GM12878 (cell line): ENCODE measurements around the gene LIG3. TPM values are rescaled to one million over a fixed set of nuclear protein-coding genes. Genes with fewer than 3 reads are reported as not detected.

Source experiments
- BMI1 ChIP-seq: fragments of 450-650 bp; IDR thresholded peaks from 2 replicates; pipeline ENCODE4 v1.6.1; 2016; ENCODE audit warnings: mild to moderate bottlenecking, moderate library complexity, borderline replicate concordance
- CBX5 ChIP-seq: sonication (generic); IDR thresholded peaks from 2 replicates; pipeline ENCODE4 v1.6.1; 2016; ENCODE audit warnings: low read depth, moderate library complexity, mild to moderate bottlenecking, inconsistent platforms
- CREB1 ChIP-seq: IDR thresholded peaks from 2 replicates; pipeline ENCODE4 v1.6.1; 2012; ENCODE audit warnings: low read depth, mild to moderate bottlenecking, inconsistent platforms
- IRF4 ChIP-seq: IDR thresholded peaks from 2 replicates; pipeline ENCODE4 v1.6.1; 2011; ENCODE audit warnings: low read depth, low read length
- MLLT1 ChIP-seq: fragments of 450-650 bp; IDR thresholded peaks from 2 replicates; pipeline ENCODE4 v1.6.1; 2016; ENCODE audit warnings: mild to moderate bottlenecking
- NR2C1 ChIP-seq: fragments of 450-650 bp; IDR thresholded peaks from 2 replicates; pipeline ENCODE4 v1.6.1; 2017; ENCODE audit warnings: antibody characterized with exemption, mild to moderate bottlenecking, moderate library complexity
- POLR2AphosphoS5 ChIP-seq: IDR thresholded peaks from 2 replicates; pipeline ENCODE4 v1.6.1; 2011; ENCODE audit warnings: mild to moderate bottlenecking, low read length, inconsistent platforms
- RB1 ChIP-seq: fragments of 450-650 bp; formaldehyde crosslinking; IDR thresholded peaks from 2 replicates; pipeline ENCODE4 v1.6.1; 2017; ENCODE audit warnings: mild to moderate bottlenecking, borderline replicate concordance
- STAT1 ChIP-seq: fragments of 450-650 bp; conservative IDR thresholded peaks from 2 replicates; pipeline ENCODE4 v1.6.1; 2014; ENCODE audit warnings: antibody characterized with exemption, mild to moderate bottlenecking
- polyA plus RNA-seq, 11 experiments: library from polyadenylated mRNA; depleted of rRNA in 4 of 11; unstranded in 6 of 11; stranded (reverse) in 5 of 11; fragments of >200 nt; fragmentation: Nextera tagmentation in 4 of 11; fragmentation: Illumina TruSeq in 1 of 11; extraction: Ambion mirVana in 4 of 11; extraction: Trizol in 1 of 11; gene quantifications; 1 replicate in 1 of 11; 2 replicates in 10 of 11; pipeline versions ENCODE4 v1.2.1 to v1.2.3, GENCODE V29; 2011 to 2016; ENCODE audit warnings: inconsistent platforms in 2 of 11, missing spikeins in 2 of 11, low read depth in 1 of 11
- total RNA-seq, 4 experiments: library from RNA; depleted of rRNA in 3 of 4; stranded (reverse); fragments of >200 nt in 3 of 4; fragmentation: Illumina TruSeq in 1 of 4; extraction: Trizol in 1 of 4; gene quantifications; 2 replicates each; pipeline versions ENCODE4 v1.2.1 to v1.2.3, GENCODE V29; 2013 to 2021
- TF ChIP-seq, protein P1 (sequence below): IDR thresholded peaks from 2 replicates; pipeline ENCODE4 v1.6.1; 2011; ENCODE audit warnings: borderline replicate concordance, low read depth, mild to moderate bottlenecking, moderate library complexity, mixed read lengths, low read length; ENCODE audit not compliant: insufficient read depth; ENCODE audit errors: extremely low read length

The LIG3 gene
- total and polyA plus RNA-seq, 10 of the 15 experiments (the other 5 are each of a cell fraction or from before 2014, with no cell fraction given), result 6.5 to 45.4 (median 31.0) TPM

DNA sequence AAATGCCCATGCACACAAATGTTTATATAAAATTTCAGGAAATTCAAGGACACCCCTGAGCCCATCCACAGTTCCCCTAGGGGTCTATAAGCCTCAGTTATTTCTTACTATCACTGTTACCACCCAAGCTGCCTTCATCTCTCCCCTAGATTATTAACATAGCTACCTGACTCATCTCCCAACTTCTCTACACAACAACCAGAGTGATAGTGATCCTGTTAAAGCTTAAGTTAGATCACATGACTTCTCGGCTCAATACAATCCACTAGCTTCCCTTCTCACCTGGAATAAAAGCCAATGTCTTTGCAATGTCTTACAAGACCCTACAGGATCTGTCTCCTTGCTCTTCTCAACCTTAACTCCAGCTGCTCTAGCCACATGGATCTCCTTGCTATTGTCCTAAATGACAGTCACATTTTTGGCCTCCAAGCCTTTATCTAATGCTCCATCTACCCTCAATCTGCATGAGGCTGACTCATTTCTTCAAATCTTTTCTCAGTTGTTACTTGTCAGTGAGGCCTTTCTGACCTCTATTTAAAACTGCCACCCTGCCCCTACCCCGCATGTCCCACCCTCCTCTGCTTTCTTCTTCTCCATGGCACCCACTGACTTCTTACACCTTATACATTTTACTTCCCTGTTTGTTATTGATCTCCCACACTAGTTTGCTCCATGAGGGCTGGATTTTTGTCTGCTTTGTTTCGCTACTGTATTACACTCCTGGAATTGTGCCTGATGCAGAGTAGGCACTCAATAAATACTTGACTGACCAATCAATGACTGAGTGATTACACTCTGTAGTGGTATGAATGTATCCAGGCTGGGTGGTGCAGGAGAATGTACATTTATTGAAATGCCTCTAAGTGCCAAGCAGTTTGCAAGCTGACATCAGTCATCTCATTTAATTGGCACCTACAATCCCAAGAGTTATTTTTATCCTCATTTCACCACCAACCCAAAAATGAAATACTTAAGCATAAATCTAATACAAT lies 5.2 kb upstream of the LIG3 start (continued):
- TF ChIP-seq, protein P1, sequence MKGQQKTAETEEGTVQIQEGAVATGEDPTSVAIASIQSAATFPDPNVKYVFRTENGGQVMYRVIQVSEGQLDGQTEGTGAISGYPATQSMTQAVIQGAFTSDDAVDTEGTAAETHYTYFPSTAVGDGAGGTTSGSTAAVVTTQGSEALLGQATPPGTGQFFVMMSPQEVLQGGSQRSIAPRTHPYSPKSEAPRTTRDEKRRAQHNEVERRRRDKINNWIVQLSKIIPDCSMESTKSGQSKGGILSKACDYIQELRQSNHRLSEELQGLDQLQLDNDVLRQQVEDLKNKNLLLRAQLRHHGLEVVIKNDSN, result no peak
- TF ChIP-seq STAT1 (no peak), POLR2AphosphoS5 (no peak), NR2C1 (no peak), RB1 (no peak), IRF4 (no peak), BMI1 (no peak), MLLT1 (no peak), CBX5 (no peak), CREB1 (no peak)
